ENCODE measurements around the gene NTRK1.
A peak's percentile ranks its signal among the peaks of the same experiment; 100 is the strongest.

Gene NTRK1

DNA sequence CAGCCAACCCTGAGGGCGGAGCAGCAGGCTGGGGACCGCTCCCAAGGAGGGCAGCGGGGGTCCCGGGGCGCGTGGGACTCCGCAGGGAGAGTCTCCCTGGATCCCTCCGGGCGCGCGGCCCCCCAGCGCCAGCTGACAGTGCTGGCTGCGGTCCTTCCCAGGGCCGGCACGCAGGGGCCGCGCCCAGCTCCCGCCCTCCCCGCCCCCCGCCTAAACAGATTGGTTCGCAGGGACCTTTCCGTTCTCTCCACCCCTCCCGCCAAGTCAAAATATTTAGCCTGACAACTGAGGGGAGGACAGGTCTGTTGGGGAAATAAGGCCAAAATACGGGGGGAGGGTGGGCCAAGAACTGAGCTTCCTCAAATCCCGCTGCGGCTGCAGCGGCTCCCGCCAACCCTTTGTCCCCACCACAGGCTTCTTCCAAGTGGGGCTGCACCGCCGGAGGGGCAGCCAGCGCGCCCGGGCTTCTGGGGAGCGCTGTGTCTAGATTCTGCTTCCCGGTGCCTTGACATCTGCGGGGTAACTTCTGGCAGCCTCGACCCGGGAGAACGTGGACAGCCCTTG, 1.6 kb upstream of the NTRK1 start, which contains the start of gene INSRR:
INSRR (minus strand) TSS at position 159 of the 564 bp plus-strand sequence. CDS start 496 bp downstream, outside the sequence.
- DNase-seq, result no peak

DNA sequence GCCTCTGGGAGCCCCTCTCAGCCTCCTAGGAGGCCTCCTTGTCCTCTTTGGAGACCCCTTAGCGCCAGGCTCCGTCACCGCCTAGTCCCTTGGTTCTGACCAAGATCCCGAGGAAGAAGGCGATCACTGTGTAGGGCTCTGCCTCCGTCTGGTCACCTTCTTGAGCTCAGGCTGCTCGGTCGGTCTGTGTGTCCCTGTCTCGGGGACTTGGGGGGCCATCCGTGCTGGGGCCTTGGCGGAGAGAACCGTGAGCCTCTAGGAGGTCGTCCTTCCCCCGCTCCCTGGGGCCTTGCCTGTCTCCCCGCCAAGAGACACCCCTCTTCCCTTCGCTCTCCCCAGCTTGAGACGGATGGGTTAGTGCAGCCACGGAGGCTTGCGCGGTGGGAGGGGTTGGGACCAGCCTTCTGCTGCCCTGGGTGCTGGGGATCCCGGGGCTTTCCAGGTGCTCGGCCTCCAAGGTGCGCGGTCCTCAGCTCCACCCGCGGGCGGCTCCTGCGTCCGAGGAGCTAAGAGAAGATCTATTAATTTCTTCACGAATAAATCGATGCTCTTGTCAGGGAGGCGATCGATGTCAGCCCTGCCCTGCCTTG, 1.0 kb upstream of the NTRK1 start:
- DNase-seq, result no peak

DNA sequence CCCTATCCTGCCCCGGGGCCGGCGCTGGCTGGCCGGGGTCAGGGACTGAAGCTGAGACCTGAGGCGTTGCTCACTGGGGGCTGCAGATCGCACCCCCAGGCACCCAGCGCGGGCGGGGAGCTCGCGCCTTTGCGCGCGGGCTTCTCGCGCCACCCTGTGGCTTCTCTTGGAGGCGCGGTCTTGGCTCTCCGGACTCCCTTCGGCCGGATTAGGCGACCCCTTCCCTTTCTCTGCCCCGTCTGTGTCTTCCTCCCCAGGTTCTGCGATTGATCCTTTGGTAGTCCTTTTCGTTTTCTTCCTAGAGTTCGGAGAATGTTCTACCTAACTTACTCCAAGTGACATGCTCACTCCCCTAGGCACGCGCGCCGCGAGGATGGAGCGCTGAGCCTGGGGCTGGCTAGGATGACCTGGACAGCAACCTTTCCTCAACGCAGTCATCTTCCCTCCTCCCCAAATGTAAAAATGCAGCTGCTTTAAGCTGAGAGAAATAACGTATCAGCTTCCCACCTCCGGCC, 495 bp upstream of the NTRK1 start:
- peak; percentile 44 for DNase-seq

DNA sequence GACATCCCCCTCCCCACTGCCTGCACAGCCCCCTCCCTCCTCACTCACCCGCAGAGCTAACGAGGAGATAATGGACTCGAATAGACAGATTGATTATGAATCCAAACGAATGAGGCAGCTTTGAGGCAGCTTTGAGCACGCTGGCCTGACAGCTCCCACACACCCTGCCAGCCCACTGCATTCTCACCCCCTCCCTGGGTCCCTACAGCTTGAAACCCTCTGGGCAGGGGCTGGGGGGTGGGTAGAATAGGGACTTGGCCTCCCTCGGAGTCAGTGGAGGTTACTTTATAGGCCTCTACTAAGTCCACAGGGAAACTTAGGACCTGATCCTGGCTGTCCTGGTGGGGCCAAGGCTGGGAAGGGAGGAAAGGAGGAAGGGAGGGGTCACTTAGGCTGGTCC, 1.9 kb downstream of the NTRK1 start:
- DNase-seq, result no peak

DNA sequence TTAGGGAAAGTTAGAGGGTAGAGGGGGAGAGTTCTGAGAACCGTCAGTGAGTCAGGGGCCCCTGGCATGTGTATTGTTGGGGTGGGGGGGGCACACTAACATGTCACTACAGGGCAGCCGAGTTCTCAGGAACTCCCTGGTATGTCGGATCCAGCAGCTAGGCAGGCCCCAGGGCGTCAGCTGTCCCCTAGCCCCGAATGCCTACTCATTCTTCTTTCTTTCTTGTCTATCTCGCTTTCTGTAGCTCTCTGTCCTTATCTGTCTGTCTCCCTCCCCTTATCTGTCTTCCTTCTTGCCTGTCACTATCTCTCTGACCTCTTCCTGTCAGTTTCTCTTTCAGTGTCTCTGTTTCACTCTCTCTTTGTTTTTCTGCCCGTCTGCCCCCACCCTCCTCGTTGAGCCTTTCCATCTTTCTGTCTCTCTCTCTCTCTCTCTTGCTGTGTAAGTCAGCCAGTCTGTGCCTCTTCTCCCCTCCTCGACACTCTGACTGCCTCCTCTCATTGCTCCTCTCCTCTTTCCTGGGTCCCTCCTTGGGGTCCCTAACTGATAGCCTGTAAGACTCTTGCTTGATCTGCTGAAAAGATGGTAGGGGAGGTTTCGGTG, 2.4 kb downstream of the NTRK1 start:
- DNase-seq, result no peak

DNA sequence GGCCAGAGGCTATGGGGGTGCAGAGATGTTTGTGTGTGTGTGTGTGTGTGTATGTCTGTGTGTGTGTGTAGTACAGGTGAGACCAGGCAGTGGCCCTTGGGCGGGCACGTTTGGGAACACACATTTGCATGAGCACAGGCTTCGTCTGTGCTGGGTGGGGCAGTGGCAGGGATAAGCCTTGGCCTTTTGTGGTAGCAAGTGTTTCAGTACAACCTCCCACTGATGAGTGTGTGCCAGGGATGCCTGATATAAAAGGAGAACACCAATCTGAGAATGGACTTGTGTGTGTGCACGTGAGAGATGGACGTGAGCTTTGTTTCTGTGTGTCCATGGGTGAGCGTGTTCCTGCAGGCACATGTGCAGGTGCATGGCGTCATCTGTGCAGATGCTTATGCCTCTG, 3.0 kb downstream of the NTRK1 start:
- DNase-seq, result no peak

DNA sequence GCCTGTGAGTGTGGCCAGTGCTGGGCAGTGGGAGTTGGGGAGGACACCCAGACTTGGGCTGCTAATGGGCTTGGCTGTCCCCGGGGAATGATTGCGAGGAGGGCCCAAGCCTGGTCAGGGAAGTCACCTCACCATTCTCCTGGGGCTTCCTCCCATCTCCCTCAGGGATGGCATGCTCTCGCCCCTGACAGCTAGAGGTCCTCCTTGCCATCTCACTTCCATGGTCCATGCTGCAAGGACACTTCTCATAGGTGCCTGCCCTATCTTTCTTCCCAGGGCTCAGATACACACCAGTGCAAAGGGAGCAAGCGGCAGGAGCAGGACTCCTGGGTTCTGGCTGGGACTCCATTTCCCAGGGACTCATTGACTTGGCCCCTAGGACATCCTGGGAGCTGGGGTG, 4.1 kb downstream of the NTRK1 start:
- no peak for DNase-seq

DNA sequence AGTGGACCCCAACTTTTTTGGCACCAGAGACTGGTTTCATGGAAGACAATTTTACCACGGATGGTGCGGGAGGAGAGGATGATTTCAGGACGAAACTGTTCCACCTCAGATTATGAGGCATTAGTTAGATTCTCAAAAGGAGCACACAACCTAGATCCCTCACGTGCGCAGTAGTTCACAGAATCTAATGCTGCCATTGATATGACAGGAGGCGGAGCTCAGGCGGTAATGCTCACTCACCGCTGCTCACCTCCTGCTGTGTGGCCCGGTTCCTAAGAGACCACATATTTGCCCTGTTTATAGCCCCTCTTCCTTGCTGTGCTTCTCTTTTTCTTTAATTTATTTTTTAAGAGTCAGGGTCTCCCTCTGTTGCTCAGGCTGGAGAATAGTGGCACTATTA, 4.6 kb downstream of the NTRK1 start:
- DNase-seq, result no peak

DNA sequence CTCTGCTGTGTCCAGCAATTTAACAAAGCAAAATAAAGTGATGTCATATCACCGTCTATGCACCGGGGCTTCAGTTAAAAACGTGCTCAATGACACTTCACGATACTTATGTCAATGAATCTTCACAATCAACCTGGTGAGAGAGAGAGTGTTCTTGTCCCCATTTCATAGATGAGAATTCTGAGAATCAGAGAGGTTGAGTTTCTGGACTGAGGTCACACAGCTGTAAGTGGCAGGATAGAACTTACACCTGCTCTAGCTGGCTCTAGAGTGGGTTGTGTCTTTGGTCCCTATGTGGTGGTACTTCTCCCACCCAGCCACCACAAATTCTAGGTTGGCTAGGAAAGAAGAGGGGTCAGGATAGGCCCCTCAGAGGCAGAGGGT, 5.2 kb downstream of the NTRK1 start:
- no peak for DNase-seq

DNA sequence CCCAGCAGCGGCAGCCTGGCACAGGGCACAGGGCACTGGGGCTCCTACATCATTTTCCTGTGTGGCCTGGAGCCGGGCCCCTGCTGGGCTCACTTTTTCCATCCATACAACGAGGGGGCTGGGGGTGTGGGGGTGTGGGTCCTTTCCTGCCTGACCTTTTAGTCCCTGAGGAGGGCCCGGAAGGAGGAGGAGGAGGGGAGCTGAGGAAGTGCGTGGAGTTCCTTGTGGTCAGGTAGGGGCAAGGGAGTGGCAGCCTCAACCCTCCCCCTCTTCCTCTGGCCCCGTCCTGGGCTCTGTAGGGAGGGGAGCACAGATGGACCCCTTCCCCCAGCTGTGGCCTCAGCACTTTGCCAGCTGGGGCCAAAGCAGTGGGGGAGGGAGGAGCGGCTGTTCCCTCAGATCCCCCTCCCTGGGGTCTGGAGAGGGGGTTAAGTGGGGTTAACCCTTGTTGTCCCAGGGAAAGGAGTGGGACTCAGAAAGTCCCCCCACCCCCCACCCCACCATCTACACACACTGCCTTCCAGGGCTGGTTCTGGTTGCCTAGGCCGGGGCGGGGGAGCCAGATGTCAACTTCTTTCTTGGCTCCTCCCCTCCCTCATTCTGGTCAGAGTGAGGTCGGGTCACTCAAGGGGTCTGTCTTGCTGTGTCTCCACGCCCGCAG, 5.7 kb downstream of the NTRK1 start:
- no peak for DNase-seq

DNA sequence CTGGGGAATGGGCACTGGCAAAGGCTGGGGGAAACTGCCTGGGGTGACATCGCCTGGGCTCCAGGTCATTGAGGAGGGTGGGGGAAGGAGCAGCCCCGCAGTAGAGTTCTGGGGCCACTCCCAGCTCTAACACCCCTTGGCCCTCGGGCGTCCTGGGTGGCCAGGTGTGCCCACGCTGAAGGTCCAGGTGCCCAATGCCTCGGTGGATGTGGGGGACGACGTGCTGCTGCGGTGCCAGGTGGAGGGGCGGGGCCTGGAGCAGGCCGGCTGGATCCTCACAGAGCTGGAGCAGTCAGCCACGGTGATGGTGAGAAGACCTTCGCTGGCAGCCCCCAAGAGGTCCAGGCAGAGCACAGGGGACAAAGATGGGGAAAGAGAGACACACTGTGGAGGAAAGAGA, 7.7 kb downstream of the NTRK1 start:
- DNase-seq, result no peak

DNA sequence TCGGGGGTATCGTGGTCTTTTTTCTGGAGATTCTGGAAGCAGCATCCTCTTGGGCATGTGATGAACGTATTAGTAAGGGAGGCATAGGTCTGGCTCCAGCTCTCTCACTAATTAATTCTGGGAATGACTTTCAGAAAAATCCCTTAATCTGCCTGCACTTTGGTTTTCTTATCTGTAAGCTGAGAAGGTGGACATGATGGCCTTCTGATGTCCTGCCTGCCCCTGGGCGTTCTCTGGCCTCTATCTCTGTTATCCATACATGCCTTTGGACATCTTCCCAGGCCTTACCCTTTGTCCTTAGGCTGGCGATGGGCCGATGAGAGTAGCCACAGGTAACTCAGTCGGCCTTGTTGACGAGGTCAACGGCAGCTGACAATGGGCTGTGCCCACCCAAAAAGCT, 8.8 kb downstream of the NTRK1 start:
- no peak for DNase-seq

DNA sequence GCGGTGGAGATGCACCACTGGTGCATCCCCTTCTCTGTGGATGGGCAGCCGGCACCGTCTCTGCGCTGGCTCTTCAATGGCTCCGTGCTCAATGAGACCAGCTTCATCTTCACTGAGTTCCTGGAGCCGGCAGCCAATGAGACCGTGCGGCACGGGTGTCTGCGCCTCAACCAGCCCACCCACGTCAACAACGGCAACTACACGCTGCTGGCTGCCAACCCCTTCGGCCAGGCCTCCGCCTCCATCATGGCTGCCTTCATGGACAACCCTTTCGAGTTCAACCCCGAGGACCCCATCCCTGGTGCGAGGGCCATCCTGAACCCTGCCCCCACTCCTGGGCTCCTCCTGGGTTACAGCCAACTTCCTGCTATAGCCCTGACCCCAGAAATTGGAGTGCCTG, 13.0 kb downstream of the NTRK1 start:
- DNase-seq, result no peak

DNA sequence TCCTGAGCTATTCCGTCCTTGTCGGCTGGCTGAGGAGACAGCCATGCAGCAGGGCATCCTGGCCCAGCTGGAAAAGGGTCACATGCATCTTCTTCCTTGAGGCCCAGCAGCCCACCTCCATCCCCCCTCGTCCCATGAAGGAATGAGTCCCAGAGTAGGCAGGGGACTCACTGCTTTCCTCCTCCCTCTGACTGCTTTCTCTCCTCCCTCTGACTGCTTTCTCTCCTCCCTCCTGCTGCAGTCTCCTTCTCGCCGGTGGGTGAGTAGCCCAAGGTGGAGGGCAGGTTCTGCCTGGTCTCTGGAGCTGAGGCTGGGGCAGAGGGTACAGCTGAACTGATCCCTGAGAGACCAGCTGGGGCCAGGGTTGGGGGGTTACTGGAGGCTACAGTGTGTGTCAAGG, 13.5 kb downstream of the NTRK1 start:
- no peak for DNase-seq

DNA sequence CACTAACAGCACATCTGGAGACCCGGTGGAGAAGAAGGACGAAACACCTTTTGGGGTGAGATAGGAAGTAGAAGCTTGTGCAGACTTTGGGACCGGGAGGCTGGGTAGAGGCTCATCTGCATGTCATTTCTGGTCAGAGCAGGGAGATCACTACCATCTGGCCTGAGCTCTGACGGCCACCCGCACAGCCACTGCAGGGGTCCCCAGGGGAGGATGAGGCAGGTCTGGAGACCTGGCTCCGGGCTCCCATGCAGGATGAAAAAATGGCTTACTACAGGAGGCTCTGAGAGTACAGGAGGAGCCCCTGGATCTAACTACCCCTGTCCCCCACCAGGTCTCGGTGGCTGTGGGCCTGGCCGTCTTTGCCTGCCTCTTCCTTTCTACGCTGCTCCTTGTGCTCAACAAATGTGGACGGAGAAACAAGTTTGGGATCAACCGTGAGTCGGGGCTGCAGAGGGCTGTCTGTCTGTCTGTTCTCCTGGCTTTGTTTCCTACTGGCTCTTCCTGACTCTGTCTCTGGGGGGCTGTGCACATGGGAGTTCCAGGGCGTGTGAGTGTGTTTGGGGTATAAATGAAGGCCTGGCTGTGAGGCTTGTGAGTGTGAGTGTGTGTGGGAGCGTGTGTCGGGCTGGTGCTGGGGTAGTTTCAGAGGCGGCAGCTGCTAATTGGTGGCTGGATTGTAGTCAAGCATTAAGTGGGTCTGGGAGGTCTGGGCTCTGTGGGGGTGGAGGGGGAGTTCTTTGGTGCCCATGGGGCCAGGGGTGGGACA, 14.1 kb downstream of the NTRK1 start:
- no peak for DNase-seq

DNA sequence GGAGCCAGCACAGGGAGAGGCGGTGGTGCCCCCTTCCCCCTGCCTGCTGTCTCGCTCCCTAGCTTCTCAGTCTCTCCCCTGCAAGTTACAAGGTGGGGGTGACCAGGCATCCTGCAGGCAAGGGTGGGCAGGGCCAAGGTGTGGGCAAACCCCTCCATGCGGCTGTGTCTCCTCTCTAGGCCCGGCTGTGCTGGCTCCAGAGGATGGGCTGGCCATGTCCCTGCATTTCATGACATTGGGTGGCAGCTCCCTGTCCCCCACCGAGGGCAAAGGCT, 14.6 kb downstream of the NTRK1 start:
- no peak for DNase-seq

DNA sequence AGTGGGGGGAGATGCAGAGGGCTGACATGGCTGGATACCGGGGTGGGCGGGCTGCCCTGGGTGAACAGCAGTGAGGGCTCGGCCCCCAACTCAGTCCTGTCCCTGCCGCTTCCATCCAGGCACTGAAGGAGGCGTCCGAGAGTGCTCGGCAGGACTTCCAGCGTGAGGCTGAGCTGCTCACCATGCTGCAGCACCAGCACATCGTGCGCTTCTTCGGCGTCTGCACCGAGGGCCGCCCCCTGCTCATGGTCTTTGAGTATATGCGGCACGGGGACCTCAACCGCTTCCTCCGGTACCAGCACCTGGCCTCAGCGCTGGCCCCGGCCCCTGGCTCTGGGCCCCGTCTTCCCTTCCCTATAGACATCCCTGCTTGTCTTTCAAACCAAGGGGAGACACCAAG, 15.6 kb downstream of the NTRK1 start:
- no peak for DNase-seq

DNA sequence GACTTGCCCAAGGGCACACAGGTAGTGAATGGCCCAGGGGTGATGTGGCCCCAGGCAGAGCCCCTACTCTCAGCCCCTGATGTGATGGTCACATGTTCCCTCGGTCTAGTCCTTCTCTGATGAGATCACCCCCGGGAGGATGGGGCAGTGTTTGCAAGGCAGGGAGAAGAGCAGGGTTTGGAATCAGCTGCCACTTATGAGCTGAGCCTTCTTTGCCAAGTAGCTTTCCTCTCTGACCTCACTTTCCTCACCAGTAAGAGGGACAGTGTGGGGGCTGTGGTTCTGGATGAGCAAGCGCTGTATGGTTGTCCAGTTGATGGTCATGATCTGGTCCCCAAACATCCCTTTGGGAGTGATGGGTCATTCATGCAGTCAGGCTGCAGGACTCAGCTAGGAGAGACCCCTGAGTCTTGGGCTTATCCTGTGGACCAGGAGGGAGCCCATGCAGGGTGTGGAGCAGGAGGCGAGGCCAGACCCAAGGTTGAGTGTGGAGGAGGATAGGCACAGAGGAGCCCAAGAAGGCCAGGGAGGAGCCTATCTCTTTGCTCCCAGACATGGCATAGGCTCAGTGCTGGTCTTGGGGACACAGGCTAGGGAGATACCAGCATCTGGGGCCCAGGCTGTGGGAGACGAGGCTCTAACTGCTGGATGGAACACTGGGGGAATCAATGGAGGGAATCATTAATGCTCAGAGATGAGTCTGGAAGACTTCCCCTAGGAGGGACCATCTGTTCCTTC, 16.9 kb downstream of the NTRK1 start:
- DNase-seq, result no peak

DNA sequence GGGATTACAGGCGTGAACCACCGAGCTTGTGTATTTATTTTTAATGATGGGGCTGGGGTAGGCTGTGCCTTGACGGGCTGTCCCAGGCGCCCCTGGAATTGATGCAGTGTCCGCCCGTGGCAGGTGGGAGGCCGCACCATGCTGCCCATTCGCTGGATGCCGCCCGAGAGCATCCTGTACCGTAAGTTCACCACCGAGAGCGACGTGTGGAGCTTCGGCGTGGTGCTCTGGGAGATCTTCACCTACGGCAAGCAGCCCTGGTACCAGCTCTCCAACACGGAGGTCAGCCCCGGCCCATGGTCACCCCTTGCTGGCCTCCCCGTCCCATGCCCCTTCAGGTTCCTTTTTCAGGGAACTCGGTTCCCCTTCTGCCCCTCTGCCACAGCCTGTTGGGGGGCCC, 19.2 kb downstream of the NTRK1 start:
- DNase-seq, result no peak

DNA sequence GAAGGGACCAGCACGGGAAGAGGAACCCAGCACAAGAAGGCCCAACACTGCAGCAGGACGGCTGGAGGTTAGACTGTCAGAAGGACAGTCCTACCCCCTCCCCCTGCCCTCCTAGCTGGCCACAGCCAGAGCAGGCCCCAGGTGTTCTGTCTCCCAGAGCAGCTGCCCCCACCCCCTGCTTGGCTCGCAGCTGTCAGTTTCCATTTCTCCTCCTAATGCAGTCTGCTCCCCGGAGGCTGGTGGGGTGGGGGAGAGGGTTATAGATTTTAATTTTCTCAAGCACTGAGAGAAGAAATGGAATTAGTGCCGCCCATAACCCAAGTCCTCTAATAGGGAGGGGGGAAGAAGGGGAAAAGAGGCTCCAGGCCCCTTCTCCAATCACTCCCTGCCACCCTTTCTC, 19.8 kb downstream of the NTRK1 start:
- DNase-seq, result no peak

DNA sequence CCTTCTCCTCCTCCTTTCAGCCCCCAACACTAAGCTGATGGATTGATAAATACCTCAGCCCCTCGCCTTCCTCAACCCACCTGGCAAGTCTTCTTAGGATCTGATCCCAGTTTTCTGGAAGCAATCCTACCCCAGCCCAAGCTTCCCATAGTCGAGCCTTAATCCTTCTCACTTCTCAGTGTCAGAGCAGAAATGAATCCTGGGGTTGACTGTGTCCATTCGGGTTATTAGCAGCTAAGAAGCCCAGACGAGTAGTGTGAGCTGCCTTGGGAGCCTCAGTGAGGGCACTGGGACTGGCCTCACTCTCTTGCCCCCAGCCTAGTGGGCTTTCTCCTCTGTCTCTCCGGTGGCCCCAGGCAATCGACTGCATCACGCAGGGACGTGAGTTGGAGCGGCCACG, 20.4 kb downstream of the NTRK1 start:
- no peak for DNase-seq

DNA sequence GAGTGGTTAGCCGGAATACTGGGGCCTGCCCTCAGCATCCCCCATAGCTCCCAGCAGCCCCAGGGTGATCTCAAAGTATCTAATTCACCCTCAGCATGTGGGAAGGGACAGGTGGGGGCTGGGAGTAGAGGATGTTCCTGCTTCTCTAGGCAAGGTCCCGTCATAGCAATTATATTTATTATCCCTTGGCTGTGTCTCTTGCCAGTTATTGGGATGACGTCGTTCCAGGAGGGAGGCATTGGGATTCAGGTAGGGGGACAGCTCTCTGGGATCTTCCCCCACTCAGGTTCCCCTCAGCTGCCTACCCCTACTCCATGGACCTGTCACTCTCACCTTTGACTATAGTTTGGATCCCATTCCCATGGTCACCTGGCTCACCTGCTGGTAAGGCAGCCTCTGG, 21.0 kb downstream of the NTRK1 start:
- DNase-seq, result no peak

DNA sequence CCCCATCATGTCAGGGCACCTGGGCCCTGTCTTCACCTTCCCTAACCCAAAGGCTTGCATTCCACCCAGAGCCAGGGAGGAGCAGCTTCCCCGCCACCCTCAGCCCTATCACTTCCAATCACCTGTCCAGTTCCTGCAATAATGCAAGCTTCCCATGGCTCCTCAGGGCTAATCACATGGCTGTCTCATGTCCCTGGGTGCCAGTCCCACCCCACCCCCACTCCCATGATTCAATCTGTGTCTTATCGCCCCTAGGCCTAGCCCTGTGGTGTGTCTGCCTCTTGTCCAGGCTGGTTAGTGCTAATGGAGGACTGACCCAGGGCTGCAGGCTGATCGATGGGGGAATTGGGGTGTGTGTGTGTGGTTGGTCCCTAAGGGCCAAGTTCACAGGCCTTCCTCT, 21.9 kb downstream of the NTRK1 start:
- DNase-seq, result no peak

All from NCI-H774 (cell line).